Mucosa of descending colon (tissue), 3 donors: ENCODE data around the gene SOHLH2. TPM values are rescaled to one million over a fixed set of nuclear protein-coding genes. Genes with fewer than 3 reads are reported as not detected.
A peak's percentile ranks its signal among the peaks of the same experiment; 100 is the strongest.

Experiments used
- ATAC-seq: fragments of 200-7000 bp; cut with Tn5 transposase; one replicate; pipeline ENCODE4 v1.9.1; 2020; ENCODE audit warnings: mild to moderate bottlenecking, moderate library complexity
- DNase-seq, 3 donors: peaks; one replicate each; pipeline ENCODE4 v3.0.0-alpha.2; 2020
- H3K36me3 ChIP-seq: fragments of 200-600 bp; one replicate; pipeline ENCODE4 v1.8.0; 2021; ENCODE audit warnings: low read depth, mild to moderate bottlenecking
- H3K4me1 ChIP-seq: fragments of 200-600 bp; one replicate; pipeline ENCODE4 v1.8.0; 2021; ENCODE audit warnings: low read depth, mild to moderate bottlenecking
- H3K4me3 ChIP-seq: fragments of 200-600 bp; one replicate; pipeline ENCODE4 v1.8.0; 2021; ENCODE audit warnings: mild to moderate bottlenecking
- H3K9me3 ChIP-seq: fragments of 200-600 bp; one replicate; pipeline ENCODE4 v1.8.0; 2021; ENCODE audit warnings: mild to moderate bottlenecking
- CTCF ChIP-seq: fragments of 200-600 bp; IDR thresholded peaks from one replicate; pipeline ENCODE4 v1.8.0; 2022; ENCODE audit warnings: antibody characterized with exemption, mild to moderate bottlenecking
- intact Hi-C, 2 donors: fragments of 100-400 bp; cut with DNase I in 1 of 2; cut with micrococcal nuclease in 1 of 2; formaldehyde crosslinking; loops; one replicate each; pipeline versions ENCODE4 v1.11.0 to v1.11.1; 2022; cut with DNase I, micrococcal nuclease
- total RNA-seq, 3 donors: library from RNA; stranded (reverse); fragmentation: NEBNext Ultra II Directional in 2 of 3; extraction: Animal tissue kit (Norgen Biotek cat#: 25700) in 2 of 3; gene quantifications; one replicate each; pipeline versions ENCODE4 v1.2.1 to v1.2.4, GENCODE V29; 2021 to 2023
- donor health status: DM: no; HTN: no; CAD: no; lungs with moderate emphysema.
- donor health status: DM: no; HTN: no; CAD: no.
- donor health status: DM: no; HTN: yes; CAD: no.

The SOHLH2 gene
- total RNA-seq, 3 donors from 2014 or later: 0.20 to 2.2 (median 0.39) TPM

DNA sequence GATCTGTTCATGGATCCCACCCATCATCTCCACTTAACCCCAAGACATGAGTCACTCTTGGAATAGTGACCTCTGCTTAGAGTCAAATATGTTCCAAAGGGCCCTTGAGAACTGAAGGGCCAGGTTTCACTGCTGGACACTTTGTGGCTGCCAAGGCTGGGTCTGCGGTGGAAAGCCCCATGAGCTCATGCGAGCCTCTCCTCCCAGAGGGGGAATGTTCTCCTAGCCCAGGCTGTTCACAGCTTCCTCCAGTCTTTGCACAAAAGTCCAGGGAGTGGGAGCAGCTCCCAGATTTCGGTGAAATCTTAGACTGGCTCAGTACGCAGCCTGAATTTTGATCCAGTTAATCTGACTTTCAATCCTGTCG is 82.4 kb downstream of the SOHLH2 start:
- Histone ChIP-seq H3K9me3 (no peaks in the 10 kb centered on the region), H3K4me1 (no peaks in the 10 kb centered on the region), H3K36me3 (no peaks in the 10 kb centered on the region), H3K4me3 (no peak overlapping the region)
- intact Hi-C loops: no loop called here
- TF ChIP-seq CTCF: no peak
- ATAC-seq (peak; percentile 70), DNase-seq (peak; percentile 19 to 66 (median 36))

GRCh38 chr13:36131222-36131930 is 83.0 kb downstream of the SOHLH2 start, which contains the start of gene DCLK1:
Gene DCLK1, minus strand, starts transcription at chr13:36131382.
- Histone ChIP-seq H3K9me3 (no peaks in the 10 kb centered on the region), H3K36me3 (no peaks in the 10 kb centered on the region), H3K4me1 (no peaks in the 10 kb centered on the region), H3K4me3 (no peak within 1 kb of the TSS)
- peak; percentile 58 for ATAC-seq
- intact Hi-C loops: no loop called here
- TF ChIP-seq CTCF: no peak
- DNase-seq: peak; percentile 21 to 67 (median 45)

GRCh38 chr13:36130552-36131221 is 83.7 kb downstream of the SOHLH2 start:
- H3K9me3 ChIP-seq: no peaks in the 10 kb centered on the region
- ATAC-seq (peak; percentile 21), DNase-seq (peak in 1 of 3 donors; percentile 50)
- no peak overlapping the region for H3K4me3 ChIP-seq
- no peaks in the 10 kb centered on the region for H3K4me1 ChIP-seq
- no peak for TF ChIP-seq CTCF
- intact Hi-C loops: no loop called here
- no peaks in the 10 kb centered on the region for H3K36me3 ChIP-seq

DNA sequence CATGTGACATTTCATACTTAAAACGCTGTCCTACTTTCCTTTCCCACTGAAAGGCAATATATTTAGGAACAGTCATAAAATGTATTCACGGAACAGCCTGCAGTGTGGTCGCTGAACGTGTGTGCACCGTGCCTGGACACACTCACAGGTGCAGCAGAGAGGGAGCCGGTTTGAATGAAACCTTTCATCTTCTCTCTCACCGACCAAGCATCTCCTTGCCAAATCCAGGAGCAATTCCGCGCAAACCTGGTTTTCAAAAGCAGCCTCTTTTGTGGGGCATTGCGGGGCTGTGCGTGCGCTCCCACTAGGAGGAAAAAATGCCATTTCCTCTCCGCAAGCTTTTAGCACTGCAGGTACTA is 84.2 kb downstream of the SOHLH2 start:
- intact Hi-C loops: no loop called here
- no peaks in the 10 kb centered on the region for H3K9me3 ChIP-seq
- ATAC-seq: no peak
- H3K4me3 ChIP-seq: no peak overlapping the region
- no peak for DNase-seq
- H3K4me1 ChIP-seq: no peaks in the 10 kb centered on the region
- no peak for TF ChIP-seq CTCF
- H3K36me3 ChIP-seq: no peaks in the 10 kb centered on the region

GRCh38 chr13:36129539-36129938 is 84.8 kb downstream of the SOHLH2 start:
- TF ChIP-seq CTCF: no peak
- DNase-seq (no peak), ATAC-seq (no peak)
- no peaks in the 10 kb centered on the region for H3K9me3 ChIP-seq
- H3K4me3 ChIP-seq: no peak overlapping the region
- H3K4me1 ChIP-seq: no peaks in the 10 kb centered on the region
- intact Hi-C loops: no loop called here
- H3K36me3 ChIP-seq: no peaks in the 10 kb centered on the region
